CD14-positive monocyte (primary cell): Measurements from ENCODE around the gene PPFIBP1. TPM values are rescaled to one million over a fixed set of nuclear protein-coding genes. Genes with fewer than 3 reads are reported as not detected.

Source experiments
- DNase-seq, 3 donors: peaks; one replicate each; pipeline ENCODE4 v3.0.0-alpha.2; 2011 to 2022
- H2AFZ ChIP-seq: 2 replicates; pipeline ENCODE4 v1.6.0; 2012; ENCODE audit warnings: mild to moderate bottlenecking, low read depth, low read length, inconsistent platforms; ENCODE audit not compliant: insufficient read depth, poor library complexity, severe bottlenecking
- H3K27ac ChIP-seq, 2 donors: 1 replicate in 1 of 2; 2 replicates in 1 of 2; pipeline ENCODE4 v1.5.1; 2012 to 2013; ENCODE audit warnings: low read length in 2 of 2, control low read depth in 1 of 2, inconsistent platforms in 1 of 2, low read depth in 1 of 2, mild to moderate bottlenecking in 1 of 2
- H3K27me3 ChIP-seq, 2 donors: one replicate each; pipeline versions ENCODE4 v1.6.0 to v1.6.1; 2011 to 2013; ENCODE audit warnings: low read length in 2 of 2; ENCODE audit not compliant: control insufficient read depth in 2 of 2, insufficient read depth in 2 of 2
- H3K36me3 ChIP-seq, 2 donors: replicated peaks in 1 of 2; 1 replicate in 1 of 2; 2 replicates in 1 of 2; pipeline versions ENCODE4 v1.5.1 to v1.6.1; 2012 to 2013; ENCODE audit warnings: low read length in 2 of 2, control low read depth in 1 of 2, inconsistent platforms in 1 of 2, mild to moderate bottlenecking in 1 of 2; ENCODE audit not compliant: insufficient read depth in 2 of 2, control insufficient read depth in 1 of 2
- H3K4me1 ChIP-seq, 2 donors: 1 replicate in 1 of 2; 2 replicates in 1 of 2; pipeline versions ENCODE4 v1.5.1 to v1.6.1; 2012 to 2013; ENCODE audit warnings: low read length in 2 of 2, control low read depth in 1 of 2, inconsistent platforms in 1 of 2, mild to moderate bottlenecking in 1 of 2, moderate library complexity in 1 of 2; ENCODE audit not compliant: insufficient read depth in 2 of 2, control insufficient read depth in 1 of 2
- H3K4me2 ChIP-seq: replicated peaks from 2 replicates; pipeline ENCODE3; 2012; ENCODE audit warnings: low read length, moderate library complexity, mild to moderate bottlenecking; ENCODE audit not compliant: poor library complexity, severe bottlenecking; ENCODE audit errors: extremely low read depth
- H3K4me3 ChIP-seq, 3 experiments: fragments of 200-600 bp in 1 of 3; sonication (generic) in 1 of 3; replicated peaks in 1 of 3; 1 replicate in 2 of 3; 2 replicates in 1 of 3; pipeline ENCODE4 v1.5.1; 2011 to 2013; ENCODE audit warnings: low read length in 3 of 3, mild to moderate bottlenecking in 3 of 3, control low read depth in 2 of 3, low read depth in 2 of 3, inconsistent platforms in 1 of 3, moderate library complexity in 1 of 3
- H3K79me2 ChIP-seq: 2 replicates; pipeline ENCODE4 v1.6.0; 2012; ENCODE audit warnings: mild to moderate bottlenecking, control low read depth, inconsistent platforms, low read length, moderate library complexity; ENCODE audit not compliant: insufficient read depth
- H3K9ac ChIP-seq: 2 replicates; pipeline ENCODE4 v1.6.0; 2017; ENCODE audit warnings: low read length, mild to moderate bottlenecking; ENCODE audit not compliant: insufficient read depth, poor library complexity, severe bottlenecking
- H3K9me3 ChIP-seq, 2 donors: replicated peaks in 1 of 2; 1 replicate in 1 of 2; 2 replicates in 1 of 2; pipeline versions ENCODE4 v1.5.1 to v1.6.1; 2012 to 2013; ENCODE audit warnings: low read length in 2 of 2, control low read depth in 1 of 2; ENCODE audit not compliant: control insufficient read depth in 1 of 2, insufficient read depth in 1 of 2
- H4K20me1 ChIP-seq: 2 replicates; pipeline ENCODE4 v1.6.0; 2012; ENCODE audit warnings: mild to moderate bottlenecking, low read length, control low read depth, moderate library complexity; ENCODE audit not compliant: insufficient read depth
- H3K27ac Mint-ChIP-seq, 7 donors: one replicate each; pipeline ENCODE4 v1.8.0; 2020; ENCODE audit warnings: mild to moderate bottlenecking in 7 of 7, mixed read lengths in 7 of 7, moderate library complexity in 6 of 7, inconsistent platforms in 2 of 7
- H3K27me3 Mint-ChIP-seq, 3 donors: one replicate each; pipeline ENCODE4 v1.8.0; 2021 to 2022; ENCODE audit warnings: low read depth in 3 of 3, mild to moderate bottlenecking in 3 of 3, mixed read lengths in 3 of 3, moderate library complexity in 3 of 3, inconsistent platforms in 1 of 3
- H3K36me3 Mint-ChIP-seq, 2 donors: one replicate each; pipeline ENCODE4 v1.8.0; 2020; ENCODE audit warnings: mixed read lengths in 2 of 2, inconsistent platforms in 1 of 2, mild to moderate bottlenecking in 1 of 2
- H3K4me1 Mint-ChIP-seq: one replicate; pipeline ENCODE4 v1.8.0; 2020; ENCODE audit warnings: mild to moderate bottlenecking, mixed read lengths
- H3K4me3 Mint-ChIP-seq, 2 donors: one replicate each; pipeline ENCODE4 v1.8.0; 2020; ENCODE audit warnings: mild to moderate bottlenecking in 2 of 2, mixed read lengths in 2 of 2, moderate library complexity in 1 of 2
- H3K9me3 Mint-ChIP-seq, 7 donors: one replicate each; pipeline ENCODE4 v1.8.0; 2020 to 2022; ENCODE audit warnings: mixed read lengths in 7 of 7, mild to moderate bottlenecking in 6 of 7, moderate library complexity in 6 of 7, inconsistent platforms in 2 of 7
- CTCF ChIP-seq: fragments of 200-600 bp; IDR thresholded peaks from one replicate; pipeline ENCODE4 v1.8.0; 2022; ENCODE audit warnings: antibody characterized with exemption, mild to moderate bottlenecking
- WGBS: methylation state at CpG from one replicate; pipeline ENCODE4 v1.1.5; 2013; ENCODE audit warnings: missing lambda C conversion rate; ENCODE audit not compliant: insufficient coverage; 5-methylcytosine and 5-hydroxymethylcytosine counted together
- intact Hi-C, 2 donors: fragments of 100-400 bp; cut with micrococcal nuclease; formaldehyde crosslinking; loops; one replicate each; pipeline versions ENCODE4 v1.15.0 to v1.15.1; 2023
- polyA plus RNA-seq, 3 donors: library from polyadenylated mRNA; depleted of rRNA in 1 of 3; unstranded in 2 of 3; stranded (reverse) in 1 of 3; fragments of 300-500 nt in 2 of 3; fragments of >200 nt in 1 of 3; fragmentation: Illumina TruSeq in 2 of 3; gene quantifications; 1 replicate in 2 of 3; 2 replicates in 1 of 3; pipeline ENCODE4 v1.2.3, GENCODE V29; 2012 to 2021

Gene PPFIBP1
- polyA plus RNA-seq, 3 donors, result 0.25 to 0.79 (median 0.53) TPM

DNA sequence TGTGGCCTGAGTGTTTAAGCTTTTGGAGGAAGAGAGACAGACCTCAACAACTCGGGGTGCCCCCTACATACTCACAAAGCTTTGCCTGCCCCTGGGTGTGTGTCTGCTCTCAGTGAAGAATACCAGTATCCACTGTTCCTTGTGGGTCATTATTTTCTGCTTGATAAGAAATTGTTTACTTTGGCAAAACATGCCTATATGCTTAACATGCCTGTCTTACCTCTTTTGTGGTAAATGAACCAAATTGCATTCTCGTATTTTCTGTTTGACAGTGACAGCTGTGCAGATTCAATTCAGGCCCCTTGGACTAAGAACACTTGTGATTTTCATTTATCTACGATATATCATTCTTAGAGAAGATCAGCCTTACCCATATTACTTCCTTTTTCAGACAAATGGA, 121.7 kb downstream of the PPFIBP1 start:
- 100% methylated on average over 1 of the region's 3 CpGs for WGBS
- Histone ChIP-seq H3K36me3 (no peaks in the 10 kb centered on the region), H3K9me3 (no peaks in the 10 kb centered on the region), H3K4me2 (no peak overlapping the region), H3K27ac (no peak overlapping the region), H3K4me1 (no peaks in the 10 kb centered on the region), H3K4me3 (no peak overlapping the region), H3K27me3 (no peaks in the 10 kb centered on the region), H3K9ac (no peak overlapping the region), H3K79me2 (no peaks in the 10 kb centered on the region), H4K20me1 (no peaks in the 10 kb centered on the region), H2AFZ (no peak overlapping the region)
- Mint-ChIP-seq H3K4me1 (no peaks in the 10 kb centered on the region), H3K4me3 (no peak overlapping the region), H3K36me3 (no peaks in the 10 kb centered on the region), H3K27me3 (peaks cover 0 to 1% (median 0%) of the 10 kb centered on the region in 3 donors), H3K27ac (no peak overlapping the region), H3K9me3 (no peaks in the 10 kb centered on the region)
- intact Hi-C loops, result no loop called here
- TF ChIP-seq CTCF, result no peak
- DNase-seq, result no peak

DNA sequence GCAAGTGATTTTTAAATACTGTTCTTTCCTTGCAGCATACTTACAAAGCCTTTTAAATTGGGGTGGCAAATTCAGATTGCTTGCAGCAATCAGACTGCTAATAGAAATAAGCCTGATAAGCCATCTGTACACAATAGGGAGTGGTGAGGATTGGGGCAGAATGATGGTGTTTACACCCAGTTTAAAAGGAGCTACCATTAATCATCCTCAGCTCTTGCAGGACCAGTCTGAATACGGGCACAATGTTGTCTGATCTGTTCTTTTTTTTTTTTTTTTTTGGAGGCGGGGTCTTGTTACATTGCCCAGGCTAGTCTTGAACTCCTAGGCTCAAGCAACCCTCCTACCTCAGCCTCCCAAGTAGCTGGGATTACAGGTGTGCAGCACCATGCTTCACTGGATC, 122.1 kb downstream of the PPFIBP1 start:
- intact Hi-C loops, result no loop called here
- no peak overlapping the region for H3K9ac ChIP-seq
- no peaks in the 10 kb centered on the region for H3K36me3 Mint-ChIP-seq
- no peaks in the 10 kb centered on the region for H3K9me3 Mint-ChIP-seq
- H3K27ac ChIP-seq, result no peak overlapping the region
- H3K27me3 ChIP-seq, result no peaks in the 10 kb centered on the region
- no peaks in the 10 kb centered on the region for H3K36me3 ChIP-seq
- peaks cover 0 to 1% (median 0%) of the 10 kb centered on the region in 3 donors for H3K27me3 Mint-ChIP-seq
- no peak overlapping the region for H2AFZ ChIP-seq
- H3K4me1 ChIP-seq, result no peaks in the 10 kb centered on the region
- no peak for DNase-seq
- H3K9me3 ChIP-seq, result no peaks in the 10 kb centered on the region
- TF ChIP-seq CTCF, result no peak
- WGBS, result no CpG with 5 or more reads among the region's 2 CpGs
- no peak overlapping the region for H3K27ac Mint-ChIP-seq
- no peaks in the 10 kb centered on the region for H3K79me2 ChIP-seq
- H3K4me3 Mint-ChIP-seq, result no peak overlapping the region
- H3K4me2 ChIP-seq, result no peak overlapping the region
- H4K20me1 ChIP-seq, result no peaks in the 10 kb centered on the region
- no peak overlapping the region for H3K4me3 ChIP-seq
- no peaks in the 10 kb centered on the region for H3K4me1 Mint-ChIP-seq
